Measurements from ENCODE around the gene SLIT3.

GRCh38 chr5:168675883-168676408 lies 625.0 kb downstream of the SLIT3 start:
- TF ChIP-seq CTCF (IDR thresholded peaks at IDR 0.05; ENCODE audit: low read depth, low read length) (no peak), POLR2A (IDR thresholded peaks at IDR 0.05; ENCODE audit: extremely low read depth, insufficient read length) (no peak), MAX (IDR thresholded peaks at IDR 0.05; ENCODE audit: low read depth, low read length) (no peak), MYC (IDR thresholded peaks at IDR 0.05; ENCODE audit: low read depth, low read length) (no peak)

Measured in NB4 (cell line).